MM.1S (cell line): ENCODE results near the gene DTYMK.

Source experiments
- CTCF ChIP-seq: fragments of 300-600 bp; sonication (generic); IDR thresholded peaks from 2 replicates; pipeline ENCODE4 v1.5.1; 2016; ENCODE audit warnings: antibody characterized with exemption, low read length, mixed read lengths
- EZH2 ChIP-seq: fragments of 300-600 bp; sonication (generic); optimal IDR thresholded peaks from 2 replicates; pipeline ENCODE3; 2017; ENCODE audit warnings: low read depth, mild to moderate bottlenecking, antibody characterized with exemption, low read length, mixed read lengths

DNA sequence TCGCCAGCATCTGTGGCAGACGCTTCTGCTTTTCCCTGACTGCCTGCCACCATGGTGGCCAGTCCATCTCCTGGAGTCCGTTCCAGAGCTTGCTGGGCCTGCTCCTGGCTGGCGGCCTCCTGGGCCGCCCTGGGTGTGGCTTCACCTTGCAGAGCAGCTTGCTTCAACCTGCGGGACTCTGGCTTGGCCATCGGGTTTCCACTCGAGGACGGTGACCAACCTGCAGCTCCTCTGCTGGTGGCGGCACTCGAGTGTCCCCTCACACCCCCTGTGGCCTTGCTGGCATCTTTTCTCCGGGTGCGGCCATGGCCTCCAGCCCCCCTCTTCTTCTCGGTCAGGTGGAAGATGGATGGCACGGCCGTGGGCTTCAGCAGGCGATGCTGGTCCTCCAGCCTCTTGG, 53.1 kb downstream of the DTYMK start:
- TF ChIP-seq CTCF (no peak), EZH2 (no peak)
